Ishikawa (cell line): Measurements from ENCODE around the gene CHST10.

ENCODE experiments used
- CEBPB ChIP-seq: IDR thresholded peaks from 2 replicates; pipeline ENCODE4 v1.6.1; 2012
- CREB1 ChIP-seq: IDR thresholded peaks from 2 replicates; pipeline ENCODE4 v1.6.1; 2012; ENCODE audit warnings: low read depth
- EGR1 ChIP-seq: IDR thresholded peaks from 2 replicates; pipeline ENCODE4 v1.6.1; 2012
- EP300 ChIP-seq: IDR thresholded peaks from 2 replicates; pipeline ENCODE4 v1.6.1; 2012; ENCODE audit warnings: borderline replicate concordance
- FOXM1 ChIP-seq: IDR thresholded peaks from 2 replicates; pipeline ENCODE4 v1.6.1; 2012; ENCODE audit warnings: low read depth, borderline replicate concordance
- MAX ChIP-seq: IDR thresholded peaks from 2 replicates; pipeline ENCODE4 v1.6.1; 2012
- NFIC ChIP-seq: IDR thresholded peaks from 2 replicates; pipeline ENCODE4 v1.6.1; 2012
- RAD21 ChIP-seq: IDR thresholded peaks from 2 replicates; pipeline ENCODE4 v1.6.1; 2012; ENCODE audit warnings: low read depth
- REST ChIP-seq: IDR thresholded peaks from 2 replicates; pipeline ENCODE4 v1.6.1; 2012; ENCODE audit warnings: low read depth, mild to moderate bottlenecking
- TAF1 ChIP-seq: IDR thresholded peaks from 2 replicates; pipeline ENCODE4 v1.6.1; 2012; ENCODE audit warnings: low read depth, mild to moderate bottlenecking
- TCF12 ChIP-seq: IDR thresholded peaks from 2 replicates; pipeline ENCODE4 v1.6.1; 2012; ENCODE audit warnings: low read depth
- TEAD4 ChIP-seq: IDR thresholded peaks from 2 replicates; pipeline ENCODE4 v1.6.1; 2012
- USF1 ChIP-seq: IDR thresholded peaks from 2 replicates; pipeline ENCODE4 v1.6.1; 2012
- YY1 ChIP-seq: IDR thresholded peaks from 2 replicates; pipeline ENCODE4 v1.6.1; 2012; ENCODE audit warnings: low read depth
- ZBTB7A ChIP-seq: IDR thresholded peaks from 2 replicates; pipeline ENCODE4 v1.6.1; 2012; ENCODE audit warnings: low read depth

CHST10 gene

GRCh38 chr2:100418406-100418962, 1.0 kb upstream of the CHST10 start:
- TF ChIP-seq CEBPB (no peak), NFIC (no peak), TEAD4 (no peak), RAD21 (no peak), USF1 (no peak), FOXM1 (no peak), EGR1 (no peak), ZBTB7A (no peak), CREB1 (no peak), TCF12 (no peak), REST (no peak), YY1 (no peak), EP300 (no peak), TAF1 (no peak), MAX (no peak)

- no peak for TF ChIP-seq FOXM1
- peak; percentile 2; the same call in 1 of the 2 replicates for TF ChIP-seq REST
- peak; percentile 91 for TF ChIP-seq ZBTB7A
These were observed 250 bp upstream of the CHST10 start for GRCh38 chr2:100417711-100418124.

GRCh38 chr2:100416397-100416934, 1.0 kb downstream of the CHST10 start:
- TF ChIP-seq CEBPB (no peak), YY1 (no peak), REST (no peak), TCF12 (no peak), FOXM1 (no peak), NFIC (no peak), EGR1 (no peak), USF1 (no peak), ZBTB7A (no peak), MAX (no peak)

- TF ChIP-seq EP300 = no peak
- no peak for TF ChIP-seq USF1
- no peak for TF ChIP-seq YY1
- no peak for TF ChIP-seq REST
- TF ChIP-seq TAF1 = no peak
- no peak for TF ChIP-seq RAD21
- no peak for TF ChIP-seq CEBPB
- no peak for TF ChIP-seq TCF12
- TF ChIP-seq FOXM1 = no peak
- TF ChIP-seq EGR1 = no peak
- TF ChIP-seq NFIC = no peak
- no peak for TF ChIP-seq TEAD4
- TF ChIP-seq CREB1 = no peak
- TF ChIP-seq MAX = no peak
- TF ChIP-seq ZBTB7A = no peak
These were observed 3.9 kb downstream of the CHST10 start for GRCh38 chr2:100413571-100413970.
